Neural progenitor cell (in vitro differentiated cells): ENCODE data around the gene ANG.
"Not testable (repeated sequence)": the region's sequence is repeated elsewhere in the genome, so short reads cannot be mapped to it uniquely, and the experiment has no call there.

Source experiments
- EZH2 ChIP-seq: fragments of 200-600 bp; sonication (generic); IDR thresholded peaks from 2 replicates; pipeline ENCODE4 v1.6.1; 2017; ENCODE audit warnings: antibody characterized with exemption, mild to moderate bottlenecking, moderate library complexity
- TF ChIP-seq, protein P1 (sequence below): fragments of 200-600 bp; sonication (generic); IDR thresholded peaks from 2 replicates; pipeline ENCODE4 v1.5.1; 2017; ENCODE audit warnings: antibody characterized with exemption, mild to moderate bottlenecking

DNA sequence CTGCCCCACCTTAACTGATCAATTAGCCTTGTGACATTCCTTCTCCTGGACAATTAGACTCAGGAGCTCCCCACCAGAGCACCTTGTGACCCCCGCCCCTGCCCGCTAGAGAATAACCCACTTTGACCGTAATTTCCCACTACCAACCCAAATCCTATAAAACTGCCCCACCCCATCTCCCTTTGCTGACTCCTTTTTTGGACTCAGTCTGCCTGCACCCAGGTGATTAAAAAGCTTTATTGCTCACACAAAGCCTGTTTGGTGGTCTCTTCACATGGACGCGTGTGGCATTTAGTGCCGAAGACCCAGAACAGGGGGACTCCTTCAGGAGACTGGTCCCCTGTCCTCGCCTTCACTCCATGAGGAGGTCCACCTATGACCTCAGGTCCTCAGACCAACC lies 12.4 kb downstream of the ANG start:
- TF ChIP-seq, protein P1, sequence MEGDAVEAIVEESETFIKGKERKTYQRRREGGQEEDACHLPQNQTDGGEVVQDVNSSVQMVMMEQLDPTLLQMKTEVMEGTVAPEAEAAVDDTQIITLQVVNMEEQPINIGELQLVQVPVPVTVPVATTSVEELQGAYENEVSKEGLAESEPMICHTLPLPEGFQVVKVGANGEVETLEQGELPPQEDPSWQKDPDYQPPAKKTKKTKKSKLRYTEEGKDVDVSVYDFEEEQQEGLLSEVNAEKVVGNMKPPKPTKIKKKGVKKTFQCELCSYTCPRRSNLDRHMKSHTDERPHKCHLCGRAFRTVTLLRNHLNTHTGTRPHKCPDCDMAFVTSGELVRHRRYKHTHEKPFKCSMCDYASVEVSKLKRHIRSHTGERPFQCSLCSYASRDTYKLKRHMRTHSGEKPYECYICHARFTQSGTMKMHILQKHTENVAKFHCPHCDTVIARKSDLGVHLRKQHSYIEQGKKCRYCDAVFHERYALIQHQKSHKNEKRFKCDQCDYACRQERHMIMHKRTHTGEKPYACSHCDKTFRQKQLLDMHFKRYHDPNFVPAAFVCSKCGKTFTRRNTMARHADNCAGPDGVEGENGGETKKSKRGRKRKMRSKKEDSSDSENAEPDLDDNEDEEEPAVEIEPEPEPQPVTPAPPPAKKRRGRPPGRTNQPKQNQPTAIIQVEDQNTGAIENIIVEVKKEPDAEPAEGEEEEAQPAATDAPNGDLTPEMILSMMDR: not testable (repeated sequence)
- not testable (repeated sequence) for TF ChIP-seq EZH2
